GM12878 (cell line): ENCODE measurements around the gene TK1. TPM values are rescaled to one million over a fixed set of nuclear protein-coding genes. Genes with fewer than 3 reads are reported as not detected.

Source experiments
- ATAC-seq: fragments of 200-7000 bp; cut with Tn5 transposase; 3 replicates; pipeline ENCODE4 v1.9.1; 2020; ENCODE audit warnings: mild to moderate bottlenecking, moderate library complexity
- BruUV-seq: library from RNA; stranded (reverse); fragments of 400-500 nt; replicated peaks from 2 replicates; lab custom pipeline; 2021; lab: Mats Ljungman, UMichigan
- CTCF ChIA-PET: fragments of 300-600 bp; sonication (Branson Sonifier 250); formaldehyde crosslinking; extraction: SDS; loops from one replicate; lab custom pipeline; 2021; ENCODE audit warnings: inconsistent platforms; lab: Yijun Ruan, JAX
- POLR2A ChIA-PET: fragments of 350-600 bp; formaldehyde crosslinking; extraction: SDS; loops from one replicate; lab custom pipeline; 2021; ENCODE audit warnings: inconsistent platforms; lab: Charles Lee
- RAD21 ChIA-PET: fragments of 300-600 bp; sonication (Branson Sonifier 250); formaldehyde crosslinking; loops from one replicate; lab custom pipeline; 2023; ENCODE audit warnings: antibody characterized with exemption; ENCODE audit not compliant: unreplicated experiment; lab: Charles Lee
- SMC1A ChIA-PET: fragments of 300-600 bp; sonication (Branson Sonifier 250); formaldehyde crosslinking; loops from one replicate; lab custom pipeline; 2023; ENCODE audit not compliant: unreplicated experiment, uncharacterized antibody; lab: Charles Lee
- DNase-seq: peaks from one replicate; pipeline ENCODE4 v3.0.0-alpha.2; 2011; ENCODE audit warnings: low read depth, low spot score
- FAIRE-seq: peaks from 3 replicates; lab custom pipeline; 2011; peaks lifted over from hg19 to GRCh38; lab: Jason Lieb, UNC
- H2AFZ ChIP-seq: 2 replicates; pipeline ENCODE4 v1.6.0; 2011; ENCODE audit warnings: low read depth, low read length, control low read depth; ENCODE audit not compliant: control insufficient read depth
- H3K27ac ChIP-seq: 2 replicates; pipeline ENCODE4 v1.5.1; 2011; ENCODE audit warnings: control low read depth; ENCODE audit not compliant: control insufficient read depth, insufficient read depth
- H3K27me3 ChIP-seq, 2 experiments: replicated peaks in 1 of 2; 2 replicates each; pipeline versions ENCODE4 v1.6.0 to v1.6.1; 2011; ENCODE audit warnings: low read length in 1 of 2; ENCODE audit not compliant: control insufficient read depth in 2 of 2, insufficient read depth in 2 of 2
- H3K36me3 ChIP-seq, 2 experiments: 2 replicates each; pipeline ENCODE4 v1.5.1; 2011; ENCODE audit warnings: low read length in 1 of 2; ENCODE audit not compliant: control insufficient read depth in 2 of 2, insufficient read depth in 2 of 2
- H3K4me1 ChIP-seq: 2 replicates; pipeline ENCODE4 v1.6.1; 2011; ENCODE audit warnings: mild to moderate bottlenecking, low read length, moderate library complexity, mixed read lengths; ENCODE audit not compliant: control insufficient read depth, insufficient read depth
- H3K4me2 ChIP-seq: 2 replicates; pipeline ENCODE4 v1.6.0; 2011; ENCODE audit warnings: control low read depth; ENCODE audit not compliant: control insufficient read depth, insufficient read depth
- H3K4me3 ChIP-seq: fragments of 200-600 bp; sonication (generic); 2 replicates; pipeline ENCODE4 v1.5.1; 2016
- H3K79me2 ChIP-seq: 2 replicates; pipeline ENCODE4 v1.6.0; 2011; ENCODE audit warnings: low read length; ENCODE audit not compliant: control insufficient read depth, insufficient read depth
- H3K9ac ChIP-seq: 2 replicates; pipeline ENCODE4 v1.8.0; 2011; ENCODE audit warnings: low read length, control low read depth, mixed read lengths; ENCODE audit not compliant: control insufficient read depth, insufficient read depth
- H3K9me3 ChIP-seq: replicated peaks from 3 replicates; pipeline ENCODE4 v1.5.1; 2011; ENCODE audit warnings: mild to moderate bottlenecking, low read length; ENCODE audit not compliant: control insufficient read depth, insufficient read depth
- H4K20me1 ChIP-seq: 2 replicates; pipeline ENCODE4 v1.6.0; 2011; ENCODE audit not compliant: control insufficient read depth, insufficient read depth
- BACH1 ChIP-seq: fragments of 450-650 bp; IDR thresholded peaks from 2 replicates; pipeline ENCODE4 v1.6.1; 2017; ENCODE audit warnings: mild to moderate bottlenecking, borderline replicate concordance
- CEBPB ChIP-seq, 2 experiments: fragments of 150-350 bp in 1 of 2; IDR thresholded peaks; 2 replicates each; pipeline ENCODE4 v1.6.1; 2012 to 2014; ENCODE audit warnings: low read depth in 2 of 2, low read length in 2 of 2, borderline replicate concordance in 1 of 2, inconsistent platforms in 1 of 2
- CREB1 ChIP-seq: IDR thresholded peaks from 2 replicates; pipeline ENCODE4 v1.6.1; 2012; ENCODE audit warnings: low read depth, mild to moderate bottlenecking, inconsistent platforms
- CUX1 ChIP-seq: IDR thresholded peaks from 2 replicates; pipeline ENCODE4 v1.6.1; 2012; ENCODE audit warnings: improper control_type of control experiment, low read depth, low read length; ENCODE audit not compliant: insufficient replicate concordance
- E2F4 ChIP-seq: IDR thresholded peaks from 2 replicates; pipeline ENCODE4 v1.6.1; 2012; ENCODE audit warnings: low read depth, low read length, improper control_type of control experiment
- EGR1 ChIP-seq, 2 experiments: IDR thresholded peaks; 1 replicate in 1 of 2; 2 replicates in 1 of 2; pipeline ENCODE4 v1.6.1; 2011 to 2012; ENCODE audit warnings: low read depth in 2 of 2, low read length in 2 of 2, borderline replicate concordance in 1 of 2, mild to moderate bottlenecking in 1 of 2, moderate library complexity in 1 of 2
- FOXM1 ChIP-seq: IDR thresholded peaks from 2 replicates; pipeline ENCODE4 v1.6.1; 2012; ENCODE audit warnings: low read depth, mild to moderate bottlenecking, inconsistent platforms, low read length, moderate library complexity
- HDGF ChIP-seq: fragments of 450-650 bp; IDR thresholded peaks from 2 replicates; pipeline ENCODE4 v1.6.1; 2016; ENCODE audit warnings: antibody characterized with exemption
- KDM1A ChIP-seq: fragments of 200-600 bp; sonication (generic); IDR thresholded peaks from 2 replicates; pipeline ENCODE4 v1.6.1; 2016; ENCODE audit warnings: borderline replicate concordance
- RCOR1 ChIP-seq: conservative IDR thresholded peaks from 2 replicates; pipeline ENCODE4 v1.6.1; 2012; ENCODE audit warnings: low read depth, low read length, improper control_type of control experiment
- RUNX3 ChIP-seq: IDR thresholded peaks from 2 replicates; pipeline ENCODE4 v1.6.1; 2012; ENCODE audit warnings: low read length, inconsistent platforms
- YBX1 ChIP-seq: fragments of 450-650 bp; IDR thresholded peaks from 2 replicates; pipeline ENCODE4 v1.6.1; 2016; ENCODE audit warnings: antibody characterized with exemption
- ZNF384 ChIP-seq: IDR thresholded peaks from 2 replicates; pipeline ENCODE4 v1.6.1; 2012; ENCODE audit warnings: low read depth, mild to moderate bottlenecking, low read length, improper control_type of control experiment, borderline replicate concordance
- WGBS: methylation state at CpG from one replicate; pipeline ENCODE4 v1.1.6; 2016; ENCODE audit warnings: low lambda C conversion rate; ENCODE audit not compliant: insufficient replicate concordance, insufficient coverage; ENCODE audit errors: missing lambda C conversion rate; 5-methylcytosine and 5-hydroxymethylcytosine counted together
- in situ Hi-C: fragments of 300-500 bp; cut with MboI; formaldehyde crosslinking; loops from 9 replicates; pipeline ENCODE4 v1.14.3; 2018; ENCODE audit warnings: mixed read lengths
- intact Hi-C: fragments of 100-400 bp; cut with micrococcal nuclease; formaldehyde crosslinking; loops from one replicate; pipeline ENCODE4 v1.14.2; 2022; ENCODE audit not compliant: unreplicated experiment
- polyA plus RNA-seq, 11 experiments: library from polyadenylated mRNA; depleted of rRNA in 4 of 11; unstranded in 6 of 11; stranded (reverse) in 5 of 11; fragments of >200 nt; fragmentation: Nextera tagmentation in 4 of 11; fragmentation: Illumina TruSeq in 1 of 11; extraction: Ambion mirVana in 4 of 11; extraction: Trizol in 1 of 11; gene quantifications; 1 replicate in 1 of 11; 2 replicates in 10 of 11; pipeline versions ENCODE4 v1.2.1 to v1.2.3, GENCODE V29; 2011 to 2016; ENCODE audit warnings: inconsistent platforms in 2 of 11, missing spikeins in 2 of 11, low read depth in 1 of 11
- total RNA-seq, 4 experiments: library from RNA; depleted of rRNA in 3 of 4; stranded (reverse); fragments of >200 nt in 3 of 4; fragmentation: Illumina TruSeq in 1 of 4; extraction: Trizol in 1 of 4; gene quantifications; 2 replicates each; pipeline versions ENCODE4 v1.2.1 to v1.2.3, GENCODE V29; 2013 to 2021

Gene TK1
- total and polyA plus RNA-seq, 10 of the 15 experiments (the other 5 are each of a cell fraction or from before 2014, with no cell fraction given): 4.6 to 175 (median 77.9) TPM

- TF ChIP-seq E2F4 (peak; percentile 99), ZNF384 (no peak), HDGF (peak; percentile 77; the same call in 1 of the 2 replicates), CREB1 (peak; percentile 49; the same call in 1 of the 2 replicates), BACH1 (no peak), FOXM1 (peak; percentile 83), KDM1A (no peak)
These were observed at the start of gene TK1, which contains the start of gene AFMID (continued) for GRCh38 chr17:78186692-78187595.

- no TSS peak for BruUV-seq
- Histone ChIP-seq H3K27ac (no peak overlapping the region), H4K20me1 (no peaks in the 10 kb centered on the region), H3K27me3 (peaks cover 4 to 7% of the 10 kb centered on the region in 2 experiments; a peak in 3 of 4 replicates), H3K4me2 (no peak overlapping the region), H3K4me1 (peaks cover 2% of the 10 kb centered on the region; the same call in 1 of the 2 replicates), H3K4me3 (no peak overlapping the region), H3K9ac (no peak overlapping the region), H3K79me2 (no peaks in the 10 kb centered on the region), H3K36me3 (no peaks in the 10 kb centered on the region), H2AFZ (no peak overlapping the region), H3K9me3 (no peaks in the 10 kb centered on the region)
- intact Hi-C loops (no loop called here), in situ Hi-C loops (no loop called here)
- SMC1A ChIA-PET: no interaction called here
- RAD21 ChIA-PET: no interaction called here
- ATAC-seq (no peak), DNase-seq (no peak), FAIRE-seq (no peak)
- CTCF ChIA-PET: no interaction called here
- WGBS: 63% methylated on average over 8 of the region's 8 CpGs
- POLR2A ChIA-PET: no interaction called here
- TF ChIP-seq RCOR1 (no peak), CEBPB (IDR thresholded peaks at IDR 0.05; ENCODE audit: borderline replicate concordance in 1 of 2, low read depth in 2 of 2, low read length in 2 of 2) (no peak), CUX1 (no peak), EGR1 (IDR thresholded peaks at IDR 0.05; ENCODE audit: borderline replicate concordance in 1 of 2, low read depth in 2 of 2, low read length in 2 of 2) (no peak), YBX1 (no peak), RUNX3 (no peak)
These were observed 49.0 kb upstream of the TK1 start for GRCh38 chr17:78235885-78236284.
